ENCODE data around the gene ANKRD53. TPM values are rescaled to one million over a fixed set of nuclear protein-coding genes. Genes with fewer than 3 reads are reported as not detected.

The ANKRD53 gene
- total and polyA plus RNA-seq, 2 donors (not counting 1 experiment from before 2014, with no cell fraction given): 0.84 TPM

GRCh38 chr2:70931376-70932000 is 46.9 kb upstream of the ANKRD53 start:
- CTCF ChIA-PET: no interaction called here
- ATAC-seq (ENCODE audit: low read depth): no peak
- H4K20me1 ChIP-seq (ENCODE audit: control insufficient read depth, insufficient read depth, low read length, poor library complexity, severe bottlenecking): no peaks in the 10 kb centered on the region
- H3K36me3 ChIP-seq (replicated peaks in 1 of 2; ENCODE audit: control extremely low read depth in 1 of 2, control insufficient read depth in 1 of 2, extremely low read depth in 1 of 2, insufficient read depth in 2 of 2, low read length in 1 of 2): no peaks in the 10 kb centered on the region
- H2AFZ ChIP-seq (ENCODE audit: insufficient read depth, low read depth, low read length, poor library complexity, severe bottlenecking): no peak overlapping the region
- peaks cover 0 to 10% (median 0%) of the 10 kb centered on the region in 3 donors for H3K9me3 ChIP-seq (ENCODE audit: control extremely low read depth in 1 of 3, control insufficient read depth in 2 of 3, insufficient read depth in 1 of 3, low read length in 2 of 3)
- H3K27ac ChIP-seq (ENCODE audit: low read length in 2 of 2): no peak overlapping the region
- H3K4me2 ChIP-seq (replicated peaks; ENCODE audit: low read depth, low read length, poor library complexity, severe bottlenecking): no peak overlapping the region
- no peak overlapping the region for H3K27ac Mint-ChIP-seq
- peaks cover 25% of the 10 kb centered on the region for H3K27me3 Mint-ChIP-seq
- no peak overlapping the region for H3K4me3 Mint-ChIP-seq
- no peak overlapping the region for H3K4me3 ChIP-seq (ENCODE audit: control extremely low read depth in 1 of 5, extremely low read depth in 1 of 5, insufficient read depth in 1 of 5, low read depth in 2 of 5, low read length in 4 of 5)
- H3K4me1 ChIP-seq (ENCODE audit: control insufficient read depth in 2 of 2, insufficient read depth in 2 of 2, low read length in 2 of 2): peaks cover 9 to 12% of the 10 kb centered on the region in 2 donors
- H3K79me2 ChIP-seq (ENCODE audit: control insufficient read depth, insufficient read depth, low read length): no peaks in the 10 kb centered on the region
- peaks cover 0 to 6% (median 0%) of the 10 kb centered on the region in 4 experiments for H3K27me3 ChIP-seq (replicated peaks in 1 of 4; ENCODE audit: control extremely low read depth in 1 of 4, control insufficient read depth in 3 of 4, insufficient read depth in 4 of 4, low read length in 3 of 4)
- 95% methylated on average over 7 of the region's 9 CpGs for WGBS (ENCODE audit: insufficient coverage)
- no peak for DNase-seq
- no peak overlapping the region for H3K9ac ChIP-seq (ENCODE audit: low read length)
- peaks cover 7% of the 10 kb centered on the region for H3K4me1 Mint-ChIP-seq
- TF ChIP-seq, protein P1, sequence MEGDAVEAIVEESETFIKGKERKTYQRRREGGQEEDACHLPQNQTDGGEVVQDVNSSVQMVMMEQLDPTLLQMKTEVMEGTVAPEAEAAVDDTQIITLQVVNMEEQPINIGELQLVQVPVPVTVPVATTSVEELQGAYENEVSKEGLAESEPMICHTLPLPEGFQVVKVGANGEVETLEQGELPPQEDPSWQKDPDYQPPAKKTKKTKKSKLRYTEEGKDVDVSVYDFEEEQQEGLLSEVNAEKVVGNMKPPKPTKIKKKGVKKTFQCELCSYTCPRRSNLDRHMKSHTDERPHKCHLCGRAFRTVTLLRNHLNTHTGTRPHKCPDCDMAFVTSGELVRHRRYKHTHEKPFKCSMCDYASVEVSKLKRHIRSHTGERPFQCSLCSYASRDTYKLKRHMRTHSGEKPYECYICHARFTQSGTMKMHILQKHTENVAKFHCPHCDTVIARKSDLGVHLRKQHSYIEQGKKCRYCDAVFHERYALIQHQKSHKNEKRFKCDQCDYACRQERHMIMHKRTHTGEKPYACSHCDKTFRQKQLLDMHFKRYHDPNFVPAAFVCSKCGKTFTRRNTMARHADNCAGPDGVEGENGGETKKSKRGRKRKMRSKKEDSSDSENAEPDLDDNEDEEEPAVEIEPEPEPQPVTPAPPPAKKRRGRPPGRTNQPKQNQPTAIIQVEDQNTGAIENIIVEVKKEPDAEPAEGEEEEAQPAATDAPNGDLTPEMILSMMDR (IDR thresholded peaks at IDR 0.05): no peak
- POLR2A ChIA-PET: no interaction called here
- no peaks in the 10 kb centered on the region for H3K9me3 Mint-ChIP-seq (ENCODE audit: insufficient read depth)
- intact Hi-C loops (cut with micrococcal nuclease): no loop called here

DNA sequence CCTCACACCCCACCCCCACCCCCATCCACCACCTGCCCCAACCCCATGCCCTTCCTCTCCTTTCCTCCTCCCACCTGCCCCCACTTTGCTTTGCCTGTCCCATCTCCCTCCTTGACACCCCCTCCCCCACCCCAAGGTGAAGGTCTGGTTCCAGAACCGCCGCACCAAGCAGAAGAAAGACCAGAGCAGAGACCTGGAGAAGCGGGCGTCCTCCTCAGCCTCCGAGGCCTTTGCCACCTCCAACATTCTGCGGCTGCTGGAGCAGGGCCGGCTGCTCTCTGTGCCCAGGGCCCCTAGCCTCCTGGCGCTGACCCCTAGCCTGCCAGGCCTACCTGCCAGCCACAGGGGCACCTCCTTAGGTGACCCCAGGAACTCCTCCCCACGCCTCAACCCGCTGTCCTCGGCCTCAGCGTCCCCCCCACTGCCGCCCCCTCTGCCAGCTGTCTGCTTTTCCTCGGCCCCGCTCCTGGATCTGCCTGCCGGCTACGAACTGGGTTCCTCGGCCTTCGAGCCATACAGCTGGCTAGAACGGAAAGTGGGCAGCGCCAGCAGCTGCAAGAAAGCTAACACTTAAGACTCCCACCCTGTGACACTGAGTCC is 45.7 kb upstream of the ANKRD53 start:
- Histone ChIP-seq H3K27ac (ENCODE audit: low read length in 2 of 2) (no peak overlapping the region), H3K4me1 (ENCODE audit: control insufficient read depth in 2 of 2, insufficient read depth in 2 of 2, low read length in 2 of 2) (peaks cover 9 to 12% of the 10 kb centered on the region in 2 donors), H3K9ac (ENCODE audit: low read length) (no peak overlapping the region), H3K27me3 (replicated peaks in 1 of 4; ENCODE audit: control extremely low read depth in 1 of 4, control insufficient read depth in 3 of 4, insufficient read depth in 4 of 4, low read length in 3 of 4) (peaks cover 0 to 2% (median 0%) of the 10 kb centered on the region in 4 experiments), H3K4me2 (replicated peaks; ENCODE audit: low read depth, low read length, poor library complexity, severe bottlenecking) (no peak overlapping the region), H2AFZ (ENCODE audit: insufficient read depth, low read depth, low read length, poor library complexity, severe bottlenecking) (no peak overlapping the region), H3K9me3 (ENCODE audit: control extremely low read depth in 1 of 3, control insufficient read depth in 2 of 3, insufficient read depth in 1 of 3, low read length in 2 of 3) (peaks cover 0 to 10% (median 0%) of the 10 kb centered on the region in 3 donors), H3K36me3 (replicated peaks in 1 of 2; ENCODE audit: control extremely low read depth in 1 of 2, control insufficient read depth in 1 of 2, extremely low read depth in 1 of 2, insufficient read depth in 2 of 2, low read length in 1 of 2) (no peaks in the 10 kb centered on the region), H3K79me2 (ENCODE audit: control insufficient read depth, insufficient read depth, low read length) (no peaks in the 10 kb centered on the region), H4K20me1 (ENCODE audit: control insufficient read depth, insufficient read depth, low read length, poor library complexity, severe bottlenecking) (no peaks in the 10 kb centered on the region), H3K4me3 (ENCODE audit: control extremely low read depth in 1 of 5, extremely low read depth in 1 of 5, insufficient read depth in 1 of 5, low read depth in 2 of 5, low read length in 4 of 5) (no peak overlapping the region)
- Mint-ChIP-seq H3K27me3 (peaks cover 23% of the 10 kb centered on the region), H3K9me3 (ENCODE audit: insufficient read depth) (no peaks in the 10 kb centered on the region), H3K4me3 (no peak overlapping the region), H3K4me1 (peaks cover 7% of the 10 kb centered on the region), H3K27ac (no peak overlapping the region)
- TF ChIP-seq, protein P1 (IDR thresholded peaks at IDR 0.05): no peak
- TF ChIP-seq EZH2 (IDR thresholded peaks at IDR 0.05; ENCODE audit: borderline replicate concordance, insufficient read depth, low read depth, low read length, poor library complexity, severe bottlenecking): no peak
- intact Hi-C loops (cut with micrococcal nuclease): no loop called here
- no peak for ATAC-seq (ENCODE audit: low read depth)
- 97% methylated on average over 20 of the region's 21 CpGs for WGBS (ENCODE audit: insufficient coverage)
- ChIA-PET POLR2A (no interaction called here), CTCF (interaction anchor here (0.8 to 1.7 kb wide), 2 partner anchors 10 to 11 kb away, joined by 3 to 4 read pairs; no protein-coding TSS in a partner anchor)
- DNase-seq: no peak
